Effector CD8-positive, alpha-beta T cell (primary cell): ENCODE measurements around the gene PRKCB.

Experiments used
- DNase-seq: peaks from one replicate; lab custom pipeline; 2025; lab: John Stamatoyannopoulos, UW

PRKCB gene

DNA sequence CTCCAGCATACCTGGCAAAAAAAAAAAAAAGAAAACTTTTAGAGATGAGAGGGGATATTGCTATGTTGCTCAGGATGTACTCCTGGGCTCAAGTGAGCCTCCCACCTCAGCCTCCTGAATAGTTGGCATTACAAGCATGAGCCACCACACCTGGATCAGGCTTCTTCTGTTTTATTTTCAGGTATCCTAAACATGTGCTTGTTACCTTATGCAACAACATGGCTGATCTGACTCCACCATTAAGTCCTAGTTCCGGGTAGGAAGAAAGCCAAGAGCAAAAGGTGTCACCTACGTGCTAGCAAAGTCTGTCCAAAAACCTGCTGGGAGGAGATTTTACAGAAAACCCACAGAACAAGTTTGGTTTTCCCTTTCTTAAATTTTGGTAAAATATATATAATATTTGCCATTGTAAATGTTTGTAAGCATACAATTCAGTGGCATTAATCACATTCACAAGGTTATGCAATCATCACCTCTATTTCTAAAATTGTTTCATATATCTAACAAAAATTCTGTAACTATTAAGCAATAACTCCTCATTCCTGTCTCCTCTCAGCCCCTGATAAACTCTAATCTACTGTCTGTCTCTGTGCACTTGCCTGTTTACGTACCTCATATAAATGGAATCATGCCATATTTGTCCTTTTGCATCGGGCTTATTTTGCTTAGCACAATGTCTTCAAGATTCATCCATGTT lies 411.3 kb downstream of the PRKCB start:
- no peak for DNase-seq

DNA sequence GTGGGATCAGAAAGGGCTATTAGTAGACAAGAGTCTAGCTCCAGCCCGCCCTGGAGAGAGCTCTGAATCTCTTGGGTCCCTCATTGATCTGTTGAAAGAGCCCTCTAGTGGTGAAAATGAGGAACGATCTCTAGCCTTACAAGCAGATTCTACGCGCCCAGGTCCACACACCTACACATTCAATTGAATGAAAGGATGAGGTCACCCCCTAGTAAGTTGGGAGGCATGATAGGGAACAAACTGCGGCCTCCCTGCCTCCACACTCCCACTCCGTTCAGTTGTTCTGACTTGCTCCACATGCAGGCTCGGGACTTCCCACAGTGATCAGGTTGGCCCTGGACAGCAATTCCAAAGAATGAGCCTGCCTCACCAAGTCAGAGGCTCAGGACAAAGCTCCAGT lies 417.4 kb downstream of the PRKCB start:
- no peak for DNase-seq

DNA sequence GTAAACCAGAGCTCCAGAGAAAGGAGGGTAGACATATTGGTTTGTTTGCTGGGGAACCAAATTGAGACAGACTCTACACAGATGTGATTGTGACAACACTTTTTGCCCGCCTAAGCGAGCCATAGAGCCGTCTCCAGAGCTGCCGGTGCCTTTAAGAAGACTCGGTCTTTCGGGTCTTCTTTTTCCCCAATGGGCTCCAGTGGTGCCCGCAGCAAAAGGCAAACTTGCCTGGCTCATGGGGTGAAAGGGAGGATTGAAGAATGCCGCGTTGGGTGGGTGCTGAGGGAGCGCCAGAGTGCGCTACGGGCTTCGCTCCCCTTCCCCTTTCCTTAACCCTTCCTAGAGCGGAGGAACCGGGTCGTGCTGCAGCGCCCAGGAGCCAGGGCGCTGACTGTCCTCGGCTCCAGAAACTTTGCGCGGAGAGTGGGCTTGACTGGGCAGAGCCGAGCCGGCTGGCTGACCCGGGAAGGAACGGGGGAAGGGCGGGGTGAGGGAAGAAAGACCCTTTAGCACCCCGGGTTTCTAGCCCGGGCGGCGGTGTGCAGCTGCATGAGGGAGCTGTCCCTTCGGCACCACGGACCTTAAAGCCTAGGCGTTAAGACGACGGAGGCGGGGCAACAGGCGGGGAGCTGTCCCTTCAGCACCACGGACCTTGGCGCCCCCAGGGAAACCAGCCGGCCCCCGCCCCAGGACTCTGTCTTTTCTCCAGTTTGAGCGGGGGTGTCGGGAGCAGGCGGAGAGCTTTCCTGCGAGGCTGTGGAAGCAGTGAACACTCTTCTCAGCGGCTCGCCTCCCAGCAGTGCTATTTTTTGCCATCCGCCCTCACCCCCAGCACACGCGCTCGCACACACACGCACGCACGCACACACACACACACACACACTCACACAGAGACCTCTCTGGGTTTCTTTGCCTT lies 419.9 kb downstream of the PRKCB start, which contains the start of gene CACNG3:
CACNG3 (plus strand) TSS at position 880 of the 916 bp plus-strand sequence. CDS start 420 bp downstream, outside the sequence.
- DNase-seq, result peak; percentile 2

DNA sequence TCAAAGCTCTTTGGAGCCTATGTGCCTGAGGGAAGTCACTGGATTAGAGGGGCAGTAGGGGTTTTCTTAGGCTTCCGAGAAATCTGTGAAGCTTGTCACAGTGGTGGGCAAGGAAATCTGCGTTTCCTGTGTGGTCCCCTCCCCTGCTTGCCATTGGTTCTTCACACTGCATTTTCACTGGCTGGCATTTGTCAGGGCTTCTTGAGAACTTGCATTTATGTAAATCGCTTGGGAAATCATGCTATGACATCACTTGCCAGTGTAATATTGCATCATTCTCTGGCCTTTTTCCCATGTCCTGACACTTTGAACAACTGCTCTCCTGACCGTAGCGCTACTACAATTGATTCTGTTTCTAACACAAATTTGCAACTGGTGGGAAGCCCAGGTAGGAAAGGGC lies 422.2 kb downstream of the PRKCB start:
- no peak for DNase-seq

DNA sequence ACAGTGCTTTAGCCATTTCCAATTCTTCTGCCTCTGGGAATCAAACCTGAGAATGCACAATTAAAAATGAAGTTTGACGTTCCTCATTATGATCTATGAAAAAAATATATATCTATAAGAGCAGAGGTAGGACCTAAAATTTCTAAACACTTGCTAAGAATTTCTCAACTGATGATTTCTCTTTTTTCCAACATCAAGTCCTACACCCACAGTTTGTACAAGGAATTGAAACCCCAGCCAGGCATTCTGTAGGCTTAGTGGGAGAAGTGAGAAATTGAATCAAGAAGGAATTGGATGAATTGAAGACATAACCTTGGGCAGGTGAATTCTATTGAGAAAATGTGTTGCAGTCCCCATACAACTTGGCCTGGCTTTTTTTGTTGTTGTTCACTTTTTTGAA lies 423.0 kb downstream of the PRKCB start:
- DNase-seq, result no peak

DNA sequence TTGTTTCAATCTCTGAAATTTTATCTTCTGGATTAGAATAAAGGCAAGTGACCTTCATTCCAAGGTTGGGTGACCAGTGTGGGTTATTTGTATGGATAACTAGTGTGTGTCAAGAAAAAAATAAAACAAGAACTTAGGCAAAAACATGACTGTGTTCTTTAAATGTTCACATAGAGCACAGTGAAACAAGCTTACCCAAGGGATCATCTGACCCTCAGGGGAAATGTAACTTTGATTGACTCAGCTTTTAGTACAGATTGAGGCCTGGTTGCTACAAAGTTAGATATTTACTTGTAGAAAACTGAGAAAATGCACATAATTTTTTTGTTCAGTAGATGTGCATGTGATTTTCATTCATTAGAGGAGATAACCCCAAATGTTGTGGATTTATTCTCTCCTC lies 427.0 kb downstream of the PRKCB start:
- DNase-seq, result no peak
